Tibial artery (tissue), 4 donors: ENCODE measurements around the gene FAM193A.
A peak's percentile ranks its signal among the peaks of the same experiment; 100 is the strongest.
"Not testable (repeated sequence)": the region's sequence is repeated elsewhere in the genome, so short reads cannot be mapped to it uniquely, and the experiment has no call there.

Experiments
- DNase-seq, 2 donors: peaks; one replicate each; pipeline ENCODE4 v3.0.0-alpha.2; 2019
- H3K27ac ChIP-seq, 2 donors: fragments of 200-600 bp; sonication (generic) in 1 of 2; 1 replicate in 1 of 2; 2 replicates in 1 of 2; pipeline ENCODE4 v1.5.1; 2018 to 2019; ENCODE audit warnings: mild to moderate bottlenecking in 1 of 2
- H3K27me3 ChIP-seq, 2 donors: fragments of 200-600 bp; sonication (generic) in 1 of 2; one replicate each; pipeline versions ENCODE4 v1.5.1 to v1.6.0; 2016 to 2019
- H3K36me3 ChIP-seq, 3 donors: fragments of 200-600 bp; sonication (generic) in 2 of 3; one replicate each; pipeline ENCODE4 v1.5.1; 2016 to 2019; ENCODE audit warnings: mild to moderate bottlenecking in 2 of 3
- H3K4me1 ChIP-seq, 4 donors: fragments of 200-600 bp; sonication (generic) in 2 of 4; 1 replicate in 3 of 4; 2 replicates in 1 of 4; pipeline ENCODE4 v1.5.1; 2016 to 2019
- H3K4me3 ChIP-seq, 2 donors: fragments of 200-600 bp; sonication (generic) in 1 of 2; 1 replicate in 1 of 2; 2 replicates in 1 of 2; pipeline ENCODE4 v1.5.1; 2018 to 2019; ENCODE audit warnings: mild to moderate bottlenecking in 2 of 2
- H3K9me3 ChIP-seq, 3 donors: fragments of 200-600 bp; sonication (generic) in 1 of 3; one replicate each; pipeline ENCODE4 v1.5.1; 2016 to 2019
- intact Hi-C: fragments of 100-400 bp; cut with DNase I; formaldehyde crosslinking; loops from one replicate; pipeline ENCODE4 v1.15.0; 2023; ENCODE audit warnings: low total_unique reads
- TF ChIP-seq, protein P1 (sequence below), 2 experiments: fragments of 200-600 bp in 1 of 2; fragments of 450-650 bp in 1 of 2; IDR thresholded peaks; one replicate each; pipeline ENCODE4 v1.5.1; 2017 to 2019; ENCODE audit warnings: antibody characterized with exemption in 2 of 2, mild to moderate bottlenecking in 1 of 2, moderate library complexity in 1 of 2

The FAM193A gene

GRCh38 chr4:2755821-2756690, 219.6 kb downstream of the FAM193A start, which contains the start of gene TNIP2:
TNIP2 (minus strand) TSS chr4:2756336; CDS start chr4:2756289, 47 bp downstream.
- no peaks in the 10 kb centered on the region for H3K36me3 ChIP-seq
- intact Hi-C loops: no loop called here
- H3K27me3 ChIP-seq: no peaks in the 10 kb centered on the region
- TF ChIP-seq, protein P1, sequence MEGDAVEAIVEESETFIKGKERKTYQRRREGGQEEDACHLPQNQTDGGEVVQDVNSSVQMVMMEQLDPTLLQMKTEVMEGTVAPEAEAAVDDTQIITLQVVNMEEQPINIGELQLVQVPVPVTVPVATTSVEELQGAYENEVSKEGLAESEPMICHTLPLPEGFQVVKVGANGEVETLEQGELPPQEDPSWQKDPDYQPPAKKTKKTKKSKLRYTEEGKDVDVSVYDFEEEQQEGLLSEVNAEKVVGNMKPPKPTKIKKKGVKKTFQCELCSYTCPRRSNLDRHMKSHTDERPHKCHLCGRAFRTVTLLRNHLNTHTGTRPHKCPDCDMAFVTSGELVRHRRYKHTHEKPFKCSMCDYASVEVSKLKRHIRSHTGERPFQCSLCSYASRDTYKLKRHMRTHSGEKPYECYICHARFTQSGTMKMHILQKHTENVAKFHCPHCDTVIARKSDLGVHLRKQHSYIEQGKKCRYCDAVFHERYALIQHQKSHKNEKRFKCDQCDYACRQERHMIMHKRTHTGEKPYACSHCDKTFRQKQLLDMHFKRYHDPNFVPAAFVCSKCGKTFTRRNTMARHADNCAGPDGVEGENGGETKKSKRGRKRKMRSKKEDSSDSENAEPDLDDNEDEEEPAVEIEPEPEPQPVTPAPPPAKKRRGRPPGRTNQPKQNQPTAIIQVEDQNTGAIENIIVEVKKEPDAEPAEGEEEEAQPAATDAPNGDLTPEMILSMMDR (IDR thresholded peaks at IDR 0.05): peak; percentile 31 to 46
- H3K9me3 ChIP-seq: no peaks in the 10 kb centered on the region
- H3K4me1 ChIP-seq: peaks cover 0 to 26% (median 14%) of the 10 kb centered on the region in 4 donors
- DNase-seq: peak; percentile 84 to 93
- H3K27ac ChIP-seq: peak within 1 kb of the TSS; percentile 75 to 84
- peak within 1 kb of the TSS; percentile 67 to 95 for H3K4me3 ChIP-seq

GRCh38 chr4:2756691-2757350, 220.4 kb downstream of the FAM193A start:
- Histone ChIP-seq H3K9me3 (no peaks in the 10 kb centered on the region), H3K27me3 (no peaks in the 10 kb centered on the region), H3K4me1 (peaks cover 0 to 19% (median 14%) of the 10 kb centered on the region in 4 donors), H3K4me3 (peak overlapping the region; percentile 67 to 95), H3K36me3 (no peaks in the 10 kb centered on the region), H3K27ac (peak overlapping the region; percentile 75 to 78)
- DNase-seq: peak in 1 of 2 donors; percentile 62
- intact Hi-C loops: no loop called here
- TF ChIP-seq, protein P1 (IDR thresholded peaks at IDR 0.05): no peak

DNA sequence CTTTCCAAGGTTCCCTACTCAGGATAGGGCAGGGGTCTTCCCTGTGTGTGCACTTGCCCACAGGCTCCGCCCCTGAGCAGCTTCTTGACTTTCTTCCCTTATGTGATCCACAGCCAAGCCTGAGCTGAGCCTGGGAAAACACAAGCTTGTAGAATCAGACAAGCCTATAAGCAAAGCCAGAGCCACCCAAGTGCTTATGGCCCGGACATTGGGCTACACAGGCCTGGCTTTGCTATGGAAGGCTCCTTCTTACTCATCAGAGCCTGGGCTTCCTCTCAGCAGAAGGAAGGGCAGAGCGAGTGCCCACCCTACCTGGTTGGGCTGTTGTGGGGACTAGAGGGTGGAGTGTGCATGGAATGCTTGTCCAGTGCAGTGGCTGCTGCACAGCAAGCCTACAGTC, 221.0 kb downstream of the FAM193A start:
- no peaks in the 10 kb centered on the region for H3K27me3 ChIP-seq
- peak in 1 of 2 donors; percentile 55 for DNase-seq
- peaks cover 0 to 19% (median 14%) of the 10 kb centered on the region in 4 donors for H3K4me1 ChIP-seq
- no peaks in the 10 kb centered on the region for H3K36me3 ChIP-seq
- no peaks in the 10 kb centered on the region for H3K9me3 ChIP-seq
- TF ChIP-seq, protein P1 (IDR thresholded peaks at IDR 0.05): no peak
- no peak overlapping the region for H3K4me3 ChIP-seq
- H3K27ac ChIP-seq: no peak overlapping the region
- intact Hi-C loops: no loop called here

- DNase-seq: peak in 1 of 2 donors; percentile 64
- Histone ChIP-seq H3K36me3 (no peaks in the 10 kb centered on the region), H3K9me3 (no peaks in the 10 kb centered on the region), H3K4me1 (peaks cover 0 to 14% (median 6%) of the 10 kb centered on the region in 4 donors), H3K27ac (no peak overlapping the region), H3K4me3 (no peak overlapping the region), H3K27me3 (no peaks in the 10 kb centered on the region)
- intact Hi-C loops: loop anchor here (5.0 to 10.0 kb wide), 4 partner anchors 104 to 276 kb away; partner anchors contain the start of genes GRK4 and NOP14
- TF ChIP-seq, protein P1 (IDR thresholded peaks at IDR 0.05): no peak
Observed at GRCh38 chr4:2761035-2761923, 224.8 kb downstream of the FAM193A start.

- TF ChIP-seq, protein P1 (IDR thresholded peaks at IDR 0.05): no peak
- intact Hi-C loops: loop anchor here (5.0 to 10.0 kb wide), 4 partner anchors 103 to 275 kb away; partner anchors contain the start of genes GRK4 and NOP14
- DNase-seq: peak in 1 of 2 donors; percentile 54
- Histone ChIP-seq H3K36me3 (no peaks in the 10 kb centered on the region), H3K4me1 (peaks cover 0 to 14% (median 3%) of the 10 kb centered on the region in 4 donors), H3K9me3 (no peaks in the 10 kb centered on the region), H3K27ac (no peak overlapping the region), H3K27me3 (no peaks in the 10 kb centered on the region), H3K4me3 (no peak overlapping the region)
Observed at GRCh38 chr4:2762048-2762447, 225.6 kb downstream of the FAM193A start.

DNA sequence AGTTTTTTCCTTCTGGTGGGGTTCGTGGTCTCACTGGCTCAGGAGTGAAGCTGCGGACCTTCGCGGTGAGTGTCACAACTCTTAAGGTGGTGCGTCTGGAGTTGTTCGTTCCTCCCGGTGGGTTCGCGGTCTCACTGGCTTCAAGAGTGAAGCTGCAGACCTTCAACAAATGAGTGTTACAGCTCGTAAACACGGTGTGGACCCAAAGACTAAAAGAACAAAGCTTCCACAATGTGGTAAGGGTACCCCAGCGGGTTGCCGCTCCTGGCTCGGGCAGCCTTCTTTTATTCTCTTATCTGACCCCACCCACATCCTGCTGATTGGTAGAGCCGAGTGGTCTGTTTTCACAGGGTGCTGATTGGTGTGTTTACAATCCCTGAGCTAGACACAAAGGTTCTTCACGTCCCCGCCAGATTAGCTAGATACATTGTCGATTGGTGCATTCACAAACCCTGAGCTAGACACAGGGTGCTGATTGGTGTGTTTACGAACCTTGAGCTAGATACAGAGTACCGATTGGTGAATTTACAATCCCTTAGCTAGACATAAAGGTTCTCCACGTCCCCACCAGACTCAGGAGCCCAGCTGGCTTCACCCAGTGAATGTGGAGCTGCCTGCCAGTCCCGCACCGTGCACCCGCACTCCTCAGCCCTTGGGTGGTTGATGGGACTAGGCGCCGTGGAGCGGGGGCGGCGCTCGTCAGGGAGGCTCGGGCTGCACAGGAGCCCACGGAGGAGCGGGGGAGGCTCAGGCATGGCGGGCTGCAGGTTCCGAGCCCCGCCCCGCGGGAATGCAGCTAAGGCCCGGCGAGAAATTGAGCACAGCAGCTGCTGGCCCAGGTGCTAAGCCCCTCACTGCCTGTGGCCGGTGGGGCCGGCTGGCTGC, 226.3 kb downstream of the FAM193A start:
- not testable (repeated sequence) for H3K9me3 ChIP-seq, H3K36me3 ChIP-seq, H3K27me3 ChIP-seq, H3K4me3 ChIP-seq, H3K27ac ChIP-seq
- H3K4me1 ChIP-seq: peaks cover 0 to 14% (median 3%) of the 10 kb centered on the region in 4 donors
- intact Hi-C loops: loop anchor here (5.0 to 10.0 kb wide), 4 partner anchors 102 to 275 kb away; partner anchors contain the start of genes GRK4 and NOP14
- peak in 1 of 2 donors; percentile 63 for DNase-seq
